NCI-H146 treated with DMSO at 0.1 percent for 48 hours (cell line): Measurements from ENCODE around the gene KIDINS220.

Experiments
- DNase-seq: peaks from one replicate; lab custom pipeline; 2025; ENCODE audit not compliant: unreplicated experiment; lab: John Stamatoyannopoulos, UW

Gene KIDINS220

DNA sequence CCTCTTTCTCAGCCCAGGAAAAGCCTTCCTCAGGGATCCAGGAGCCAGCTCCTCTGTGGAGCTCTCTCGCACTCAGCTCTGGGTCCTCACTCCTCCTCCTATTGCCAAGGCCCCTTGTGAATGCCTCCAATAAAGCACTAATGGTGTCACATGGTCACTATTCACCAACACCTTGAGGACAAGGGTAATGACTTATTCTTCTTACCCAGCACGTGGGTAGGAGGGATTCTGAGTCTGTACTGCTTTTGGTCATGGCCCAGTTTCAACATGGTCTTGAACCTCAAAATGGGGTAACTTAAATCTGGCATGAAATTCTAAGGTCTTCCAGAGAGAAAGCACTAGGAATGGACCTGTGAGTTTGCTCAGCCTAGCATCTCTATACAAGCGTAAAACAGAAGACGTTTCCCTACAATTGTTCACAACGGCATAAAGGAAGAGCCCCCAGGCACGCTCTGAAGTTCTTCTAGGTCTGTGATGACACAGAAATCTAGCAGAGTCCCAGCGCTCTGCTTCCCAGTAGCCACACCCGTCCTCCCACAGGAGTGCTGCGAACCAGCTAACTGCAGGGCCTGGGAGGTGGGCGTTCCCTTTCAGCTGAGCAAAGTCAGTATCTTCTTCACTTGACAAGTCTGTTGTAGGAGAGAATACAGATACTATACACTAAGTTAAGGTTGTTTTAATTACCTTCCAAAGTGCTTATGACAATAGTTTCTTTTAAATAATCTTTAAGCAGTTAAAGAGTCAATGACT is 14.6 kb upstream of the KIDINS220 start:
- DNase-seq: no peak

DNA sequence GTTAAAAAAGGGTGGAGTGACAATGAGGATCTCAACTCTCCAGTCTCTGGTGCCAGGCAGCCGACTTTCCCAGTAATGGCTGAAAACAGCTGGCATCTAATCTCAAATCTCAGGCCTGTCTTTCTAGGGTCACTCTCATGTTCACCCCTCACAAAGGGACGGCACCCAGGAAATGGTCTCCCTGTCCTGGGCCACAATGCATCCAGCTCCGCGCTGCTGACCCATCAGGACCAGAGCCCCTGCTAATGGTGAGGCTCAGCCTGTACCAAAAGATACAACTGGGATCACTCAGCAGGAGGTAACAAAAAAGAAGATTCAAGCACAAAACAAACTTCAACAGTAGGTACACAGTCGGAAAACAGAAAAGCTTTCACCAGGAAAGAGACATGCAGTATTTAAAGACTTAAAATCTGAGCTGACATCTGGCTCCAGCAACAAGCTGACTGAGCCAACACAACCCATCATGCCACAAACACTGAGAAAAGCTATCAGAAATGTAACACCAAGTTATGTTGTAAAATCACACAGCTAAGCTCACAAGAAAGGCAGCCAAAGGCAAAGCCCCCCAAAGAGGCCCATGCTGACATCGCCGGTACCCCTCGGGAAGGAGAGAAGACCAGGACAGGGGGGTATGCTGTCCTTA is 13.6 kb upstream of the KIDINS220 start:
- no peak for DNase-seq

DNA sequence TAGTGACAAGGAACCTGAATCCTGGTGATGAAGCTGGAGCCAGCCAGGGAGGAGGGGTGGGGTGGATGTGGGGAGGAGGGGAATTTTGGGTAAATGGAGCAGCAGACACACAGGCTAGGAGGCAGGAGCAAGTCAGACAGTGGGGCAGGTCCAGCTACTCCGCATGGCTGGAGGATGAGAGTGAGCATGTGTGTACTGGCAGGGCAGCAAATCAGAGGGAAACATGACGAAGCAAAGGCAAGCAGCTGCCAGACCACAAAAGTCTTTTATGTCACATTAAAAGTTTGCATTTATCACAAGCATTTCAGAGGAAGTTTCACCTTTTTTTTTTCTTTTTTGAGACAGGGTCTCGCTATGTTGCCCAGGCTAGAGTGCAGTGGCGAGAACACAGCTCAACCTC is 11.9 kb upstream of the KIDINS220 start:
- DNase-seq: no peak

DNA sequence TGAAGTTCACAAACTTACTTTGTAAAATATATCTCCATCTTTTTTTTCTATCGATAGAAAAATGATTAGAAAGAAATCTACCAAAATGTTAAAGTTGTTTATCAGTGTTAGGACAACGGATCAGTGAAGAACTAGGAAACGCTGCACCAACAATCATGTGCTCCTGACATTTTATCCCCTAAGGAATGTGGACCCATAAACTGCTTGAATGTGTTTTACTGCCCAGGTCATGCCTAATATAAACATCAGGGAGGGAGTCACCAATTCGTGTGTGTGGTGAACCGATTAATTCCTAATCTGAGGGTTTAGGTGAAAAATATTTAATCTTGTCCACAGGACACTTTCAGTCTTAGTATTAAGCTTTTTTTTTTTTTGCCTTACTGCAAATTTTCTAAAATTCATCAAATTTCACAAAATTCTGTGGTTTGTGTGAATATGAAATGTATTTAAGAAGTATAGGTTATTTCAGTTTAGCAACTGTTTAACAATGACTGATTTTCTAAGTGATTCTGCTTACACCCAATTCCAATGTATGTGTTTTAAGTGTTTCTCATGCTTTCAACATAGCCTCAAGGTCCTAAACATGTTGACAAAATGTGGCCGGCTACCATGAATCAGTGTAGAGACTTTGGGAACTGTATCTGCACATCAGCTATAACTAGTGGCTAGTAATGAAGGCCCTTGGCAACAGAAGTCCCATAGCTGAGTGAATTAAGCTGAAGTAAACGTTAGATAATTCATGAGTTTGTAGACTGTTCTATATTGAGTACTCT is 11.1 kb upstream of the KIDINS220 start:
- DNase-seq: no peak

DNA sequence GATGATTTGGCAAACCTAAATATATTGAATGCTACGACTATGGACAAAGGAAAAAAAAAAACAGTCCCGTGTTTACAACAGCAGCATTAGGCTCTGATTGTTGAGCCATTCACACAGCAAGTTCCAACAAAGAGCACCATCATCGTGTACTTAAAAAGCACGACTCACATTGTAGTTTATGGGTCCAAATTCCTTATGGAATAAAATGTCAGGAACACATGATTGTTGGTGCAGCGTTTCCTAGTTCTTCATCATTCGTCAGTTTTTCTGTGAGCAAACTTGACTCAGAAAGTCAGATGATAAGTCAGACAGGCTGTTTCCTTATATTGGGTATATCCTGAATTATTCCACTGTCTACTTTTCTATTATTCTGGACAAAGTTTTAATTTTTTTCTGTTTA is 10.0 kb upstream of the KIDINS220 start:
- DNase-seq: no peak

DNA sequence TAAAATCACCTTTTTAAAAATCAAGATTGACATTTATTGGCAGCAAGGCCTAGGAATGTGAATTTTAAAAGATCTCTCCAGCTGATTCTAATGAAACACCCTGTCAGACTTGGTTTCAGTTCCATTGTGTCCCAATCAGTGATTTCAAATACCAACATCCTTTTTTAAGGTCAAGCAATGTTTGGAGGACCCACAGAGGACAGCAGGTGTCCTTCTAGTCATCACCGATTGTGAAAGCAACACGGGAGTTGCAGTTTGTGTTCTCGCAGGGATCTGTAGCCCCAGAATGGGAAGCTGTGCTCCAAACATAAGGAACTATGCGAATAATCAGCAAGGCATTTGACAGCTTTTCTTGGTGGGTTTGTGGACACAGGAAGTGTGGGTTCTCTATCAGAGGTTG is 4.5 kb upstream of the KIDINS220 start:
- no peak for DNase-seq

DNA sequence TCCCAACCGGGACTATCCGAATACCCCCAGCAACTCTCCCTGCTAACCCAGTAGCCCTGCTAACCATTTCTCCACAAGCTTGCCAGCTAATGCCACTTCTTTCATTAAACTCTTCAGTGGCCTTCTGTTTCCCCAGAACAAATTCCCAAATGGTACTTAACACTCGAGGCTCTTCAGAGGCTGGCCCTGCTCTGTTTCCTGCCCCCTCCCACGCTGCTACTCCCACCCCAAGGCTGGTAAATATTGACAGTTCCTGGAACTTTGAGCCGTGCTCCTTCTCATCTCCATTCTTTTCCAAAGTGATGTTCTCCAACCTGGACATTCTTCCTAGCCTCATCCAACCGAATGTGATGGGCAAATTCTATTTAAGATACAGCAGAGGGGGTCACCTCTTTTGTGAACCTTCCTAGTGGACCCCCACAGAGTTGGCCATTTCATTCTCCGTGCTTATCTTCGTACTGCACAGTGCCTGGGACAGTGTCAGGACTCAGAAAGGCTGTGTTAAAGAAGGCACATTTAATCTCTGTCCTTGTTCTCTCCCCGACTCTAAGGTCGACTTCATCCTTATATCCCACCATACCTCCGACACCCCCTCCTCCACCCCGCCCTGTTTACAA is 3.2 kb upstream of the KIDINS220 start:
- DNase-seq: no peak

DNA sequence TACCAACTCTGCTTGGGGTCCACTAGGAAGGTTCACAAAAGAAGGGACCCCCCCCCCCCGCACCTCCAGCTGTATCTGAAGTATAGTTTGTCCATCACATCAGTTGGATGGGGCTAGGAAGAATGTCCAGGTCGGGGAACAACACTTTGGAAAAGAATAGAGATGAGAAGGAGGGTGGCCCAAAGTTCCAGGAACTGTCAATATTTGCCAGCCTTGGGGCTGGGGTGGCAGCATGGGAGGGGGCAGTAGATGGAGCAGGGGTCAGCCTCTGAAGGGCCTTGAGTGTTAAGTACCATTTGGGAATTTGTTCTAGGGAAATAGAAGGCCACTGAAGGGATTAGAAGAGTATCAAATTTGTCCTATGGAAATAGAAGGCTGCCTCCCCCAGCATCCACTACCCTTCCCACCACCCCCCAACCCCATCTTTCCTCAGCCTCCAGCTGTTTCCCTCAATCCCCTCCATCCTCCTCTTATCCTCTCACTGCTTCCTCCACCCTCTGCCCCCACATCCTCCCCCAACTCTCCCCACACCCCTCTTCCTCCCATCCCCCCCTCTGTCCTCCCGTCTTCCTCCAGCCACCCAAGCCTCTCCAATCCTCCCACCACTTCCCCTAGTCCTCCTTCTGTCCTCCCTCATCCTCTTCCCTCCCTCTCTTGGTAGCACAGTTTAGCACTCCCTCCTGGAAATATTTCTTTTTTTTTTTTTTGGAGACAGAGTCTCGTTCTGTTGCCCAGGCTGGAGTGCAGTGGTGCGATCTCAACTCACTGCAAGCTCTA is 2.0 kb upstream of the KIDINS220 start:
- DNase-seq: no peak

DNA sequence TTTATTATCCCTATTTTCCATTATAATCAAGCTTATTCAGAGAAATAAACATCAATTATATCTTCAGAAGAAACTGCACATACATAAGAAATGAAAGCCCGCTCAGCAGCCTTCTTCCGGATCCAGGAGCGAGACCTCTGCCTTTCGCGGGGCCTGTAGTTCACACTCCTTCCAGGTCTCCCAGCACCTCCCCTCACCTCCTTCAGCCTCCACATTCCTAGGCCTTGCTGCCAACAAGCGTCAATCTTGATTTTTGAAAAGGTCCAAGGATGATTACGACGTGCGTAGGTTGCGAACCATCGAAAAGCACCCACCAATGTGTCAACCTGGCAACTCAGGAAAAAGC is 355 bp upstream of the KIDINS220 start:
- no peak for DNase-seq

DNA sequence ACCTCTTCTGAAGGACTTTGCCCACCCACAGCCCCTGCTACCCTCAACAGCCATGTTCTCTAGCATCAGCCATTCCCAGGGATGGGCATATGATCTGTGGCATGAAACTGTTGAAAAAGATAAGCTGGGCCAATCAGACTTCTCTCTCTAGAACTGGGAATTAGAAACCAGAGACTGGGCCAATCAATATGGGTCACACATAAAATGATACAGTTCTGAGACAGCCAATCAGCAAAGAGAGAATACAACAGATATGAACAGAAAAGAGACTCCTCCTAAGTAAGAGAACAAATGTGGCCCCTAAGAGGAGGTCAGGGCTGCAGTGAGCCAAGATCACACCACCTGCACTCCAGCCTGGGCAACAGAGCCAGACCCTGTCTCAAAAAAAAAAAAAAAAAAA is 2.1 kb downstream of the KIDINS220 start:
- DNase-seq: no peak

DNA sequence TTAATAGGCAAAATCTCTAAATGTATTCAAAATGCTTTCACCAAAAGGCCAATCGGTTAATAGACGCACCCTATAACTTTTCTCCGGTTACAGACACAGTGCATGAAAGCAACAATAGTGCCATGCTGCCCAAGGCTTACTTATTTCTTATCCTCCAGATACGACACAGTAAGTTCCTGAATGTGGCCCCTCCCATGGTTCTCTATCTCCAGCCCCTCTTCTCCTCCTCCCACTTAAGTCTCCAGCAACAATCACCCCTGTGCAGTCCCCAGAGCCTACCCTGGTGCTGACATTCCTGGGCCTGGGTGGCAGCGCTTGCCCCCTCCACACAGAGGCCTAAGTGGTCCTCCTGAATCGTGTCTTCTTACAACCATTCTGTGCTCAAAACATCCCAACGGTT is 3.6 kb downstream of the KIDINS220 start:
- DNase-seq: no peak

DNA sequence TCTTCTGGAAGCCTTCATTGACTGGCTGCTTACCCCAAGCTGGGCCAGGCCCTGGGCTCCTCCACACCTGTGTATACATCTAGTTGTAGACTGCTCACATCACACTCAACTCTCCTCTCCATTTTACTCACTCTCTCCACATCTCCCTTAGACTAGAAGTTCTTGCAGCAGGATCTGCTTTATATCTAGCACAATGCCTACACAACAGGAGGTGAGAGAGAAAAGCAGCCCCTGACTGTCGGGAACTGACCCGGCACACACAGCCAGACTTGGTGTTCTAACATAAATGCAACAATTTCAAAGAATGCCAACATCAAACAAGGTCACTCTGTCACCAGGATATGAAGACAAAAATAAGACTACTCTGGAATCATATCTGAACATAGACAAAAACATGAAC is 5.9 kb downstream of the KIDINS220 start:
- DNase-seq: no peak

DNA sequence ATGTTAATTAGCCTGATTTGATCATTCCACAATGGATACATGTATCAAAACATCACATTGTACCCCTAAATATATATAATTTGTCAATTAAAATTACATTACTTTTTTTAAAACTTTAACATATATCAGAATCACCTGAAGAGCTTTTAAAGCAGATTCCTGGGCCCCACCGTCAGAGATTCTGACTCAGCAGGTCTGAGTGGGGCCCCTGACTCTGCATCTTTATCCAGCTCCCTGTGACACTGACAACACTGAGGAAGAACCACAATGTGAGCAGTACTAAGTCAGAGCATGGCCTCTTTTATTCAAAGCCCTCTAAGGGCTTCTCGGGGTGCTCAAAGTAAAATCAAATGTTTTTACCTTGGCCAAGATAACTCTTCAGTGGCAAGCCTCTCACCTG is 9.7 kb downstream of the KIDINS220 start:
- DNase-seq: no peak

DNA sequence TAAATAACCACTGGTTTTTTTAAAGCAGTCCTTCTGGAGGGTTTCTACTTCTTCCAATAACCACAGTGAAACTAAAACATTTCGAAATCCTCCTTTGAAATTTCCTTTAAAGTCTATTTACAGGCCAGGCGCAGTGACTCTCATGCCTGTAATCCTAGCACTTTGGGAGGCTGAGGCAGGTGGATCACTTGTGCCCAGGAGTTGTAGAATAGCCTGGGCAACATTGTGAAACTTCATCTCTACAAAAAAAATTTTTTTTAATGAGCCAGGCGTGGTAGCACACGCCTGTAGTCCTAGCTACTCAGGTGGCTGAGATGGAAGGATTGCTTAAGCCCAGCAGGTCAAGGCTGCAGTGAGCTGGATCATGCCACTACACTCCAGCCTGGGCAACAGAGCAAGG is 15.2 kb downstream of the KIDINS220 start:
- DNase-seq: no peak

DNA sequence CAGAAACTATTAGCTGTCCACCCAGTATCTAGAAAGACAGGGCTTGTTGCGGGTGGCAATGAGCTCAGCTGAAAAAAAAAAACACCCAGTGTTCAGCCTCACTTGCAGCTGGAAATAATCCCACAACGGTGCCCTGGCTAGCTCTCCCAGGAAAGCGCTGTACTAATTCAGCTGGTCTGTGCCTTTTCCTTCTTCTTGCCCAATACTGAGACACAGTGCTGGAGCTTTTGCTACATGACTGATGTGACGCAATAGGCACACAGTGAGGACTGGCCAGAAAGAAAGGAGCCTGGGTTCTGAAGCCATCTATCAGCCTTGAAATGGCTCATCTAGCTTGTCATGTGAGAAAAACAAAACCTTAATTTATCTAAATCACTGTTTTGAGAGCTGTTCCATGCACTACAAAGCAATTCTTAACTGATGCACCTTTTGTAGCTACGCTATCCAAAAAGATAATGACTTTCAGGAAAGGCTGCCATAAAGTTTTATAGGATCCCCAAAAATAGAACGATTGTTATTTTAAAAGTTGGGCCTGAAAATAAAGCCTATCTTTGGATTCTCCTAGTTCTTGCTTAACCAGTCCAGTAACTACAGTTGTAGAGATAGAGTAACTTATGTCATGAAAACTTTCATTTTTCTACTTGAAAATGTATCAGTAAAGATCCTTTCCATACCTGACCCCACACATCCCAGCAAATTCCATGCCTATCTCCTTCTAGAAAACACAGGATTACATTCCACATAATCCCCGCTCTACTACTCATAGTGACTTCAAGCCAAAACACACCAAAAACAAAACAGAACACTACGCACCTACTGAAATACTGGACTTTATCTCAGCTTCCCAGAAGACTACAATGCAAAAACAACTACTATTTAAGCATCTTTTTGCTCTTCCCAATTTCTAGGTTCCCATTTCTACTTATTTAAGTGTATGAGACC is 15.9 kb downstream of the KIDINS220 start:
- no peak for DNase-seq

DNA sequence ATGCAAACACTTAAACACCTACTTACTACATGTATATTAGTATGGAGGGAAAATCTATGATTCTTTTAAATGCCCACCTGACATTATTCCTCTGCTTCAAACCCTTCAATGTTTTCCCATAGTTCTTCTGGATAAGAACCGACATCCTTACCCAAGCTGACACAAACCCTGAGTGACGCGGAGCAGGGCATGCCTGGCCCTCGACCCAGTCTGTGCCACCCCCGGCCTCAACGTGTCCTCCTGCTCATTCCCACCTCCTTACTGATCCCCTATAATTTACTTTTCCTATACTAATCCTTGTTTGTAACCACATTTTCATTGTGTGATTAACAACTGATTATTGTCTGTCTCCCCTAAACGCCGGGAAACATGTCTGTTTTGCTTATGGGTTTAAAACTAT is 17.5 kb downstream of the KIDINS220 start:
- DNase-seq: no peak

DNA sequence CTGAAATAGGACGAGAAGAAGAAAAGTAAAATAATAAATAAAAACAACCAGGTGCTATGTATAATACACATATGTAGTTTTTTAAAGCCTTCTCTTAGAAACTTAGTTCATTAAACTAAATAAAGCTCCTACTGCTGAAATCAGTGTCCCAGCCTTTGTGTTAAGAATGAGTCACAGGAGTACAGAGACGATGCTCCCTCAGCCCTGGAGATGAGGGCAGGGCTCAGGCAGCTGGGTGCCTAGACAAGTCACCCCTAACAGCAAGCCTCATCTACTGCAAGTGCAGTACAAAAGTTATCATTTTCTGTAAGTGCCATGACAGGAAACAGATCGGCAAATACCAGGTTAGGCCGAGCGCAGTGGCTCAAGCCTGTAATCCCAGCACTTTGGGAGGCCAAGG is 18.2 kb downstream of the KIDINS220 start:
- DNase-seq: no peak

DNA sequence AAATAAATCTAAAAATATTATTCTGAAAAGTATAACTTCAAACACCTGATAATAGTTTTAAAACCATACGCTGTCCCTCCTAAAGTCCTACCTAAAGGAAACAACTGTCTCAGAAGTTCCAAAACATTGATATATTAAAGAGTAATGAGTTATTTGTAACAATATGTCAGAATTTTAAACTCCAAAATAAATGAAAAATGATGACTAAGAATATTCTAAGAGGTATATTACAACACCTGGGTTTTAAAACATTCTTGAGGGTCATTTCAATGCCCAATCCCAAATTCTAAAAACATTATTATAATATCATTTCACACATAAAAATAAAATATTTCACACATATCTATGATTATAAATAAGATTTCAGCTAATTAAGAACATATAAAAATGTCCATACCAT is 20.2 kb downstream of the KIDINS220 start:
- DNase-seq: no peak

DNA sequence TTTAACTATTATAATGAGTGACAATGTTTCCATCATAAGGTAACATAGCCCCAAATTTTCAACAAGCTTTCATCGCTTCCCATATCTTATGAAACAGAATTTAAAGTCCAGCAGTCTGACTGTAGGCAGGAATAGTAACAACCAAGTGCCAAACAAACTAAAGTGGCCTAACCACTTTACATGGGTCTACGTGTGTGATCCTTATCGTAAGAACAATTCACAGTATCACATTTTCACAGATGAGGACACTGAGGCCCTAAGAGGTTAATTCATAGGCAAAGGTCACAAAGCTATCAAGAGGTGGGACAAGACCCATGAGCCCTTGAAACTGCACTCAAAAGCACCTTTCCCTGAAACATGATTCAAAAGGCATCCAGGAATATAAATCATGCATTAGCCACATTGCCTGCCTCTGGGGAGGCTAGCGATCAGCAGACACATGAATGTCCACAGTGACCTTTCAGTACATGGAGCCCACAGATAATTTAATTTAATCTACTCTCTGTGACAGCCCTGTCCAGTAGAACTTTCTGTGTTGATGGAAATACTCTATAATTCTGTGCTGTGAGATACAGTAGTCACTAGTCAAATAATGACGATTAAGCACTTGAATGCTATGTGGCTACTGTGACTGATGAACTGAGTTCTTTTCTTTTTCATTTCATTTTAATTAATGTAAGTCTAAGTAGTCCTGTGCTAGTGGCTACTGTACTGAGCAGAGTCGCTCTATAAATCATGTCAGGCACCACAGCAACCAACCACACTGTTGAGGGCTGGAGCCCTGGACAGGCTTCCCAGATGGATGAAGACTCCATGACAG is 30.3 kb downstream of the KIDINS220 start:
- no peak for DNase-seq
